ENCODE data around the gene PHOX2A.

- TF ChIP-seq CTCF (conservative IDR thresholded peaks at IDR 0.05; ENCODE audit: low read depth, low read length), result no peak
- TF ChIP-seq EZH2 (IDR thresholded peaks at IDR 0.05; ENCODE audit: borderline replicate concordance, low read depth, low read length, poor library complexity, severe bottlenecking), result no peak
Measured at GRCh38 chr11:72220696-72221363, 23.1 kb downstream of the PHOX2A start.

All from A673 (cell line).